Smooth muscle cell (in vitro differentiated cells): ENCODE results near the gene CIAO2A. TPM values are rescaled to one million over a fixed set of nuclear protein-coding genes. Genes with fewer than 3 reads are reported as not detected.

Experiments used
- DNase-seq: peaks from one replicate; lab custom pipeline; 2025; ENCODE audit not compliant: unreplicated experiment; lab: John Stamatoyannopoulos, UW
- H2AFZ ChIP-seq: fragments of 200-600 bp; sonication (generic); 2 replicates; pipeline ENCODE4 v1.6.0; 2016; ENCODE audit warnings: antibody characterized with exemption, low read depth, mild to moderate bottlenecking
- H3F3A ChIP-seq: fragments of 200-600 bp; sonication (generic); 2 replicates; pipeline ENCODE4 v1.6.0; 2017; ENCODE audit warnings: antibody characterized with exemption, low read depth
- H3K27ac ChIP-seq: fragments of 200-600 bp; sonication (generic); 2 replicates; pipeline ENCODE4 v1.5.1; 2016; ENCODE audit warnings: low read depth, mild to moderate bottlenecking
- H3K27me3 ChIP-seq: fragments of 200-600 bp; sonication (generic); 2 replicates; pipeline ENCODE4 v1.6.1; 2016; ENCODE audit warnings: low read depth, mild to moderate bottlenecking
- H3K36me3 ChIP-seq: fragments of 200-600 bp; sonication (generic); 2 replicates; pipeline ENCODE4 v1.5.1; 2016; ENCODE audit warnings: low read depth
- H3K4me1 ChIP-seq: fragments of 200-600 bp; sonication (generic); 2 replicates; pipeline ENCODE4 v1.5.1; 2016; ENCODE audit warnings: low read depth
- H3K4me2 ChIP-seq: fragments of 200-600 bp; sonication (generic); 2 replicates; pipeline ENCODE4 v1.6.0; 2016; ENCODE audit warnings: mild to moderate bottlenecking
- H3K4me3 ChIP-seq: fragments of 200-600 bp; sonication (generic); 2 replicates; pipeline ENCODE4 v1.5.1; 2016; ENCODE audit warnings: mild to moderate bottlenecking
- H3K79me2 ChIP-seq: fragments of 200-600 bp; sonication (generic); 2 replicates; pipeline ENCODE4 v1.6.0; 2016; ENCODE audit warnings: low read depth, mild to moderate bottlenecking
- H3K9ac ChIP-seq: fragments of 200-600 bp; sonication (generic); 2 replicates; pipeline ENCODE4 v1.6.0; 2016; ENCODE audit warnings: low read depth
- H3K9me3 ChIP-seq: fragments of 200-600 bp; sonication (generic); replicated peaks from 2 replicates; pipeline ENCODE4 v1.5.1; 2016; ENCODE audit warnings: low read depth
- H4K20me1 ChIP-seq: fragments of 200-600 bp; sonication (generic); 2 replicates; pipeline ENCODE4 v1.6.0; 2016; ENCODE audit warnings: low read depth
- WGBS: methylation state at CpG from one replicate; pipeline ENCODE4 v1.1.7; 2016; ENCODE audit warnings: low lambda C conversion rate; 5-methylcytosine and 5-hydroxymethylcytosine counted together
- polyA plus RNA-seq: library from polyadenylated mRNA; unstranded; fragments of >200 nt; fragmentation: Nextera tagmentation; extraction: Ambion mirVana; gene quantifications from 2 replicates; pipeline ENCODE4 v1.2.1, GENCODE V29; 2016
- total RNA-seq: library from RNA; depleted of rRNA; stranded (reverse); fragments of >200 nt; gene quantifications from 2 replicates; pipeline ENCODE4 v1.2.3, GENCODE V29; 2014
- TF ChIP-seq, protein P1 (sequence below): fragments of 200-600 bp; sonication (generic); IDR thresholded peaks from 2 replicates; pipeline ENCODE4 v1.5.1; 2017; ENCODE audit warnings: borderline replicate concordance, mild to moderate bottlenecking, antibody characterized with exemption; ENCODE audit not compliant: insufficient read depth, poor library complexity, severe bottlenecking

Gene CIAO2A
- total and polyA plus RNA-seq, 2 experiments from 2014 or later: 110 to 123 TPM

- Histone ChIP-seq H3K9ac (no peak overlapping the region), H3K36me3 (no peaks in the 10 kb centered on the region), H3K4me3 (no peak overlapping the region), H3K9me3 (no peaks in the 10 kb centered on the region), H3K79me2 (no peaks in the 10 kb centered on the region), H3K4me2 (no peak overlapping the region), H3K27ac (no peak overlapping the region), H2AFZ (no peak overlapping the region), H3F3A (no peaks in the 10 kb centered on the region), H3K27me3 (no peaks in the 10 kb centered on the region), H4K20me1 (no peaks in the 10 kb centered on the region), H3K4me1 (peaks cover 3% of the 10 kb centered on the region)
- TF ChIP-seq, protein P1, sequence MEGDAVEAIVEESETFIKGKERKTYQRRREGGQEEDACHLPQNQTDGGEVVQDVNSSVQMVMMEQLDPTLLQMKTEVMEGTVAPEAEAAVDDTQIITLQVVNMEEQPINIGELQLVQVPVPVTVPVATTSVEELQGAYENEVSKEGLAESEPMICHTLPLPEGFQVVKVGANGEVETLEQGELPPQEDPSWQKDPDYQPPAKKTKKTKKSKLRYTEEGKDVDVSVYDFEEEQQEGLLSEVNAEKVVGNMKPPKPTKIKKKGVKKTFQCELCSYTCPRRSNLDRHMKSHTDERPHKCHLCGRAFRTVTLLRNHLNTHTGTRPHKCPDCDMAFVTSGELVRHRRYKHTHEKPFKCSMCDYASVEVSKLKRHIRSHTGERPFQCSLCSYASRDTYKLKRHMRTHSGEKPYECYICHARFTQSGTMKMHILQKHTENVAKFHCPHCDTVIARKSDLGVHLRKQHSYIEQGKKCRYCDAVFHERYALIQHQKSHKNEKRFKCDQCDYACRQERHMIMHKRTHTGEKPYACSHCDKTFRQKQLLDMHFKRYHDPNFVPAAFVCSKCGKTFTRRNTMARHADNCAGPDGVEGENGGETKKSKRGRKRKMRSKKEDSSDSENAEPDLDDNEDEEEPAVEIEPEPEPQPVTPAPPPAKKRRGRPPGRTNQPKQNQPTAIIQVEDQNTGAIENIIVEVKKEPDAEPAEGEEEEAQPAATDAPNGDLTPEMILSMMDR: no peak
- DNase-seq: no peak
- 96% methylated on average over 4 of the region's 4 CpGs for WGBS
These were observed 63.5 kb downstream of the CIAO2A start for GRCh38 chr15:64030123-64030522.

GRCh38 chr15:64029633-64030032 is 64.0 kb downstream of the CIAO2A start:
- H3F3A ChIP-seq: no peaks in the 10 kb centered on the region
- H4K20me1 ChIP-seq: no peaks in the 10 kb centered on the region
- TF ChIP-seq, protein P1: no peak
- no peaks in the 10 kb centered on the region for H3K79me2 ChIP-seq
- H3K4me3 ChIP-seq: no peak overlapping the region
- H3K4me1 ChIP-seq: peaks cover 3% of the 10 kb centered on the region
- H2AFZ ChIP-seq: no peak overlapping the region
- no peaks in the 10 kb centered on the region for H3K36me3 ChIP-seq
- DNase-seq: no peak
- H3K9ac ChIP-seq: no peak overlapping the region
- no peaks in the 10 kb centered on the region for H3K27me3 ChIP-seq
- H3K9me3 ChIP-seq: no peaks in the 10 kb centered on the region
- H3K4me2 ChIP-seq: no peak overlapping the region
- H3K27ac ChIP-seq: no peak overlapping the region
- WGBS: 95% methylated on average over 4 of the region's 4 CpGs

GRCh38 chr15:64029110-64029509 is 64.5 kb downstream of the CIAO2A start:
- TF ChIP-seq, protein P1: no peak
- no peaks in the 10 kb centered on the region for H3K79me2 ChIP-seq

DNA sequence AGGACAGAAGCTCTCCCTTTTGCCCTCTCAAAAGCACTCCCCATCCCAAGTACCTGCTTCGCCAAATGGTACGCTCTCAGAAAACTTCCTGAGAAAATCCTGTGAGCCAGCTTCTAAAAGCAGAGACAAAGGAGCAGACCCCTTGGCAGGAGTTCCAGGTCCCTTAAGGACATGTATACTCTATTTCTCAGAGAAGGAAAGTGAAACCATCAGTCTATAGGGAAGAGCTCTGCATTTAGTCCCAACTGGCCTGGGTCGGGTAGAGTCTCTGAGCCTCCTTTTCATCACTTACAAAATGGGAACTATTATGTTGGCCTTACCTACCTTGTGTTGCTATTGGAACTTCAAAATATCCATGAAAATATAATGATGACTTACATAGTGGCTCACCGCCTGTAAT is 67.0 kb downstream of the CIAO2A start:
- TF ChIP-seq, protein P1: no peak
- H3K9ac ChIP-seq: no peak overlapping the region
- no peak overlapping the region for H3K4me2 ChIP-seq
- no peak for DNase-seq
- H2AFZ ChIP-seq: no peak overlapping the region
- H3K36me3 ChIP-seq: no peaks in the 10 kb centered on the region
- H3K4me1 ChIP-seq: peaks cover 3% of the 10 kb centered on the region
- WGBS: 92% methylated on average over 4 of the region's 4 CpGs
- H4K20me1 ChIP-seq: no peaks in the 10 kb centered on the region
- H3F3A ChIP-seq: no peaks in the 10 kb centered on the region
- H3K27me3 ChIP-seq: no peaks in the 10 kb centered on the region
- no peak overlapping the region for H3K4me3 ChIP-seq
- H3K79me2 ChIP-seq: no peaks in the 10 kb centered on the region
- no peaks in the 10 kb centered on the region for H3K9me3 ChIP-seq
- H3K27ac ChIP-seq: no peak overlapping the region

More at GRCh38 chr15:64029110-64029509, 64.5 kb downstream of the CIAO2A start:
- Histone ChIP-seq H3K36me3 (no peaks in the 10 kb centered on the region), H3K4me2 (no peak overlapping the region), H3F3A (no peaks in the 10 kb centered on the region), H3K27ac (no peak overlapping the region), H4K20me1 (no peaks in the 10 kb centered on the region), H3K4me3 (no peak overlapping the region), H3K9ac (no peak overlapping the region), H3K4me1 (peaks cover 3% of the 10 kb centered on the region), H3K9me3 (no peaks in the 10 kb centered on the region), H2AFZ (no peak overlapping the region), H3K27me3 (no peaks in the 10 kb centered on the region)
- no peak for DNase-seq
- WGBS: 61% methylated on average over 8 of the region's 8 CpGs
